OCI-LY3 (cell line): ENCODE measurements around the gene DOCK2.

Source experiments
- H2AFZ ChIP-seq: fragments of 200-600, 300-600 bp; shearing (Covaris generic); 2 replicates; pipeline ENCODE4 v1.6.0; 2014; ENCODE audit warnings: antibody characterized with exemption, low read depth, low read length
- H3K27ac ChIP-seq: fragments of 200-600, 300-600 bp; sonication (generic); 2 replicates; pipeline ENCODE4 v1.5.1; 2014; ENCODE audit warnings: mild to moderate bottlenecking, low read length, moderate library complexity, mixed read lengths
- H3K27me3 ChIP-seq: fragments of 200-600, 300-600 bp; sonication (generic); 2 replicates; pipeline ENCODE4 v1.6.1; 2014; ENCODE audit warnings: low read depth, low read length, mixed read lengths
- H3K36me3 ChIP-seq: fragments of 200-600, 300-600 bp; sonication (generic); replicated peaks from 2 replicates; pipeline ENCODE3; 2014; ENCODE audit warnings: low read depth, low read length, mixed read lengths
- H3K4me1 ChIP-seq: fragments of 300-600, 200-600 bp; sonication (generic); 2 replicates; pipeline ENCODE4 v1.6.1; 2014; ENCODE audit warnings: low read length, mixed read lengths
- H3K4me2 ChIP-seq: fragments of 200-600, 300-600 bp; sonication (generic); 2 replicates; pipeline ENCODE4 v1.6.1; 2014; ENCODE audit warnings: low read length, mixed read lengths
- H3K4me3 ChIP-seq: fragments of 300-600, 200-600 bp; sonication (generic); 2 replicates; pipeline ENCODE4 v1.5.1; 2014; ENCODE audit warnings: antibody characterized with exemption, mild to moderate bottlenecking, low read length, moderate library complexity
- H3K79me2 ChIP-seq: fragments of 300-600, 200-600 bp; shearing (Covaris generic); 2 replicates; pipeline ENCODE4 v1.6.1; 2014; ENCODE audit warnings: mild to moderate bottlenecking, low read length, mixed read lengths
- H3K9ac ChIP-seq: fragments of 300-600, 200-600 bp; shearing (Covaris generic); 2 replicates; pipeline ENCODE4 v1.6.0; 2014; ENCODE audit warnings: mild to moderate bottlenecking, low read length, moderate library complexity
- H3K9me3 ChIP-seq: fragments of 200-600, 300-600 bp; shearing (Covaris generic); 2 replicates; pipeline ENCODE4 v1.6.1; 2014; ENCODE audit warnings: low read length, mixed read lengths; ENCODE audit not compliant: insufficient read depth
- H4K20me1 ChIP-seq: fragments of 200-600, 300-600 bp; sonication (generic); 2 replicates; pipeline ENCODE4 v1.6.1; 2016; ENCODE audit warnings: low read length, mixed read lengths; ENCODE audit not compliant: insufficient read depth
- EZH2phosphoT487 ChIP-seq: fragments of 200-600 bp; shearing (Covaris generic); IDR thresholded peaks from 2 replicates; pipeline ENCODE4 v1.6.1; 2018; ENCODE audit warnings: antibody characterized with exemption, mixed run types, low read depth
- TF ChIP-seq, protein P1 (sequence below): fragments of 200-600, 300-600 bp; sonication (generic); IDR thresholded peaks from 2 replicates; pipeline ENCODE4 v1.5.1; 2014; ENCODE audit warnings: antibody characterized with exemption, low read length, low read depth

Gene DOCK2

DNA sequence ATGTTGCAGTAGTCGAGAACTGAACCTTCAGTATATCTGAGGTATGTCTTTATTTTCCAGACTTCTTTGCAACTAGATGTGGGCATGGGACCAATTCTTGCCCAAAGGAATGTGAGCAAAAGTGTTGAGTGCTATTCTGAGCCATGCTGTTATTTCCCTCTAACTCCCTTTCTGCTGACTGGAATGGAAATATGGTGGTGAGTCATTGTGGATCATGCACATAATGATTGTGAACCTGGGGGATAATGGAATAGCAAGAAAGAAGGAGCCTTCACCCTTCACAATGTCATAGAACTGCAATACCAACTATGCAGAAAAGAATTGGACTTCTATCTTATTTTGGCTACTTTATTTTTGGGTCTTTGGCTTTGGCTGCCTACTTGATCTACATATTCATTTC is 10.3 kb upstream of the DOCK2 start:
- no peaks in the 10 kb centered on the region for H3K79me2 ChIP-seq
- TF ChIP-seq, protein P1, sequence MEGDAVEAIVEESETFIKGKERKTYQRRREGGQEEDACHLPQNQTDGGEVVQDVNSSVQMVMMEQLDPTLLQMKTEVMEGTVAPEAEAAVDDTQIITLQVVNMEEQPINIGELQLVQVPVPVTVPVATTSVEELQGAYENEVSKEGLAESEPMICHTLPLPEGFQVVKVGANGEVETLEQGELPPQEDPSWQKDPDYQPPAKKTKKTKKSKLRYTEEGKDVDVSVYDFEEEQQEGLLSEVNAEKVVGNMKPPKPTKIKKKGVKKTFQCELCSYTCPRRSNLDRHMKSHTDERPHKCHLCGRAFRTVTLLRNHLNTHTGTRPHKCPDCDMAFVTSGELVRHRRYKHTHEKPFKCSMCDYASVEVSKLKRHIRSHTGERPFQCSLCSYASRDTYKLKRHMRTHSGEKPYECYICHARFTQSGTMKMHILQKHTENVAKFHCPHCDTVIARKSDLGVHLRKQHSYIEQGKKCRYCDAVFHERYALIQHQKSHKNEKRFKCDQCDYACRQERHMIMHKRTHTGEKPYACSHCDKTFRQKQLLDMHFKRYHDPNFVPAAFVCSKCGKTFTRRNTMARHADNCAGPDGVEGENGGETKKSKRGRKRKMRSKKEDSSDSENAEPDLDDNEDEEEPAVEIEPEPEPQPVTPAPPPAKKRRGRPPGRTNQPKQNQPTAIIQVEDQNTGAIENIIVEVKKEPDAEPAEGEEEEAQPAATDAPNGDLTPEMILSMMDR = no peak
- no peak for TF ChIP-seq EZH2phosphoT487
- no peak overlapping the region for H3K4me3 ChIP-seq
- no peak overlapping the region for H3K27ac ChIP-seq
- H3K9me3 ChIP-seq = no peaks in the 10 kb centered on the region
- no peak overlapping the region for H2AFZ ChIP-seq
- H3K27me3 ChIP-seq = peaks cover 4% of the 10 kb centered on the region; the same call in 1 of the 2 replicates
- no peak overlapping the region for H3K4me2 ChIP-seq
- peaks cover 6% of the 10 kb centered on the region for H3K4me1 ChIP-seq
- no peak overlapping the region for H3K9ac ChIP-seq
- no peaks in the 10 kb centered on the region for H4K20me1 ChIP-seq
- H3K36me3 ChIP-seq = no peaks in the 10 kb centered on the region

DNA sequence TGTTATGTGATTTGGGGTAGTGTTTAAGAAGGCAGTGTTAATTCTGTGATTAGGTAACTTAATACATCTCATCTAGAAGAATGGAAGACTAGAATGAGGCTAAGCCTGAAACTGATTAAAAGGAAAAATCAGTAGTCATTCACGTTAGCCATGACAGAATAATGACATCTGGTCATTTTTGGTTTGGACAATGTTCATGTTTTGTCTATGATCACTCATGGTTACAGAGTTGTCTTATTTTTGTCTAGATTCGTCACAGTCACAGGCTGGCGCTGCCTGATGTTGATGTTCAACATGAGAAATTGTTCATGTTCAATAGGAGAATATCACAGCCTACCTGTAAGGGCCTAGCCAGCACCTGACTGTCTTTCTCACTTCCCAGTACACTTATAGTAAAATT is 9.5 kb upstream of the DOCK2 start:
- no peak overlapping the region for H3K27ac ChIP-seq
- H2AFZ ChIP-seq = no peak overlapping the region
- TF ChIP-seq, protein P1 = no peak
- no peak for TF ChIP-seq EZH2phosphoT487
- no peak overlapping the region for H3K4me3 ChIP-seq
- H3K4me2 ChIP-seq = no peak overlapping the region
- no peaks in the 10 kb centered on the region for H4K20me1 ChIP-seq
- peaks cover 4% of the 10 kb centered on the region; the same call in 1 of the 2 replicates for H3K27me3 ChIP-seq
- no peaks in the 10 kb centered on the region for H3K36me3 ChIP-seq
- peaks cover 6% of the 10 kb centered on the region for H3K4me1 ChIP-seq
- H3K9me3 ChIP-seq = no peaks in the 10 kb centered on the region
- H3K9ac ChIP-seq = no peak overlapping the region
- no peaks in the 10 kb centered on the region for H3K79me2 ChIP-seq

DNA sequence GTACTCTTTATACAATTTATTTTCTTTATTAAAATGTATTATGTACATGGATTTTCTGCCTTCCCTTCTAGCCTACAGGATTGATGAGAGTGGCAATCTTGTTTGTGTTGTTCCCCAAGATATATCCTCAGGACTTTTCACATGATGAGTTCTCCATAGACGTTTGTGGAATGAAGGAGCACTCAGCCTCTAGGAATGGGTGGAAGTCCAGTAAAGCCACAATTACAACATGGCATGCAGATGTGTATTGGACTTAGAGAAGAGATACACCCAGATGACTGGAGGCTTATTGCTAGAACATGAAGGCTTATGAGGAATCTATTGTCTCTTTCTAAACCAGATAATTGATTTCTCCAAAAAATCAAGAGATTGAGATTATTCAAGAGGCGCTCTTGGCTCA is 8.2 kb upstream of the DOCK2 start:
- H3K36me3 ChIP-seq = no peaks in the 10 kb centered on the region
- peaks cover 6% of the 10 kb centered on the region for H3K4me1 ChIP-seq
- H3K27ac ChIP-seq = no peak overlapping the region
- H3K27me3 ChIP-seq = peaks cover 4% of the 10 kb centered on the region; the same call in 1 of the 2 replicates
- H3K4me3 ChIP-seq = no peak overlapping the region
- no peaks in the 10 kb centered on the region for H3K79me2 ChIP-seq
- no peak overlapping the region for H2AFZ ChIP-seq
- H4K20me1 ChIP-seq = no peaks in the 10 kb centered on the region
- no peak overlapping the region for H3K9ac ChIP-seq
- no peak for TF ChIP-seq EZH2phosphoT487
- TF ChIP-seq, protein P1 = no peak
- H3K9me3 ChIP-seq = no peaks in the 10 kb centered on the region
- no peak overlapping the region for H3K4me2 ChIP-seq

DNA sequence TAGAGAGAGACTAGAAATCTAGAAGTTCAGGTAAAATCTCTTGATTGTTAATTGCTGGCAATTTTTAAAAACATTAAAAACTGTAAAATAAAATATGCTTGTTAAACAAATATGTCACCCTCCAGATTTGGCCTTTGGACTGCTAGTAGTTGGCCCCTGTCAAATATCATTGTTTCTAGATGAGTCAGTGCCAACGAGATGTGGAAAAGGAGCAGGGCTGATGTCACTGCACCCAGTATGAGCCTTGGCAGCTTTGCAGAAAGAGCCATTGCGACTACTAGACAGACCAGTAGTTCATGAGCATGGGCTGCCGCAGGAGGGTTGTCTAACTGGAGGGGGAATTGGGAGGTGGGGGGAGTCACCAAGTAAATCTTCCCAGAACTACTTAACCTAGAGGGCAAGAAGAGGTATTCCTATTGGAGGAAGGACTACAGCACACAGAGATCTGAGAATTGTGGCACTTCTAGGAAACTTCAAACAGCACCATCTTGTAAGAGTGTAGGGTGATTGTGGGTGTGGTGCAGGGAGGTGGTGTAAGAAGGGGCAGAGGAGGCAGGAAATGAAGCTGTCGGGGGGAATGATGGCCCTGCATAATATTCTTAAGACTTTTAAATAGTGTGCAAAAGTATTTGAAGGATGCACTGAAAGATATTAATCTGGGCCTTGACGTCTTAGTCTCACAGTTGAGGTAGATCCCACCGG is 7.1 kb upstream of the DOCK2 start:
- Histone ChIP-seq H3K4me3 (no peak overlapping the region), H3K9ac (no peak overlapping the region), H3K9me3 (no peaks in the 10 kb centered on the region), H2AFZ (no peak overlapping the region), H4K20me1 (no peaks in the 10 kb centered on the region), H3K36me3 (no peaks in the 10 kb centered on the region), H3K4me2 (no peak overlapping the region), H3K27ac (no peak overlapping the region), H3K27me3 (peaks cover 3% of the 10 kb centered on the region; the same call in 1 of the 2 replicates), H3K4me1 (peaks cover 6% of the 10 kb centered on the region), H3K79me2 (no peaks in the 10 kb centered on the region)
- TF ChIP-seq, protein P1 = no peak
- no peak for TF ChIP-seq EZH2phosphoT487
